HL-60 (cell line): ENCODE results near the gene COL13A1.

Experiments
- DNase-seq, 2 experiments: peaks; one replicate each; pipeline ENCODE4 v3.0.0-alpha.2; 2010 to 2020; ENCODE audit warnings: low read depth in 1 of 2, low spot score in 1 of 2
- H3K27ac ChIP-seq: fragments of 250-450 bp; sonication (Bioruptor Pico); replicated peaks from 2 replicates; pipeline ENCODE4 v1.5.1; 2020; ENCODE audit warnings: mild to moderate bottlenecking, moderate library complexity
- H3K27me3 ChIP-seq: fragments of 250-450 bp; sonication (Bioruptor Pico); 2 replicates; pipeline ENCODE4 v1.5.1; 2021; ENCODE audit warnings: mild to moderate bottlenecking, moderate library complexity; ENCODE audit not compliant: insufficient read depth, poor library complexity, severe bottlenecking
- H3K4me3 ChIP-seq: replicated peaks from 2 replicates; pipeline ENCODE4 v1.5.1; 2011; ENCODE audit warnings: mild to moderate bottlenecking, control low read depth, low read length; ENCODE audit not compliant: insufficient read depth
- CTCF ChIP-seq: IDR thresholded peaks from one replicate; pipeline ENCODE4 v1.5.1; 2011; ENCODE audit warnings: low read length, control low read depth, inconsistent platforms; ENCODE audit not compliant: insufficient read depth
- GABPA ChIP-seq: IDR thresholded peaks from 2 replicates; pipeline ENCODE4 v1.6.1; 2012; ENCODE audit warnings: low read depth
- POLR2AphosphoS5 ChIP-seq: IDR thresholded peaks from 2 replicates; pipeline ENCODE4 v1.6.1; 2012; ENCODE audit warnings: low read depth
- REST ChIP-seq: IDR thresholded peaks from 2 replicates; pipeline ENCODE4 v1.6.1; 2012; ENCODE audit warnings: low read depth; ENCODE audit not compliant: insufficient replicate concordance
- SPI1 ChIP-seq: IDR thresholded peaks from 2 replicates; pipeline ENCODE4 v1.6.1; 2012; ENCODE audit warnings: low read depth, mild to moderate bottlenecking, borderline replicate concordance

Gene COL13A1

DNA sequence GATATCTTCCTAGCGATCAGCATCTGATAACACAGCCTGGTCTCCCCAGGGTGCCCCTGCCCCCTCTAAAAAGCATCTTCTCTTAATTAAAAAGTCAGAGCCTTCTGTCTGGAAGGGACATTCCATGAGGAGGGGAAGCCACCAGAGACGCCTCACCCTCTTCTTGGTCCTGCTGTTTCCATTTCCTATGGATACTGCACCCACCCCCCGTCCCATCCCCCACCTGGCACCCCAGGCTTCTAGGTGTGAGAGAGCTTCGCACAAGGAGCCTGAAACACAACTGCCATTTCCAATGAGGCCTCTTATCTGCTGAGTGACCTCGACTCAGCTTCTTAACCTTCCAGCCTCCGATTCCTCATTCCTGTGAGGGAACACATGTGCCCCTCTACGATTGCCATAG is 51.4 kb downstream of the COL13A1 start:
- no peaks in the 10 kb centered on the region for H3K27me3 ChIP-seq
- H3K4me3 ChIP-seq, result no peak overlapping the region
- no peak overlapping the region for H3K27ac ChIP-seq
- TF ChIP-seq REST, result no peak
- no peak for TF ChIP-seq POLR2AphosphoS5
- no peak for TF ChIP-seq GABPA
- DNase-seq, result no peak

GRCh38 chr10:69854511-69855345 is 53.0 kb downstream of the COL13A1 start:
- Histone ChIP-seq H3K27ac (no peak overlapping the region), H3K4me3 (no peak overlapping the region), H3K27me3 (no peaks in the 10 kb centered on the region)
- TF ChIP-seq CTCF, result no peak
- TF ChIP-seq SPI1, result no peak
- TF ChIP-seq REST, result no peak
- TF ChIP-seq POLR2AphosphoS5, result no peak
- TF ChIP-seq GABPA, result no peak
- DNase-seq, result no peak

DNA sequence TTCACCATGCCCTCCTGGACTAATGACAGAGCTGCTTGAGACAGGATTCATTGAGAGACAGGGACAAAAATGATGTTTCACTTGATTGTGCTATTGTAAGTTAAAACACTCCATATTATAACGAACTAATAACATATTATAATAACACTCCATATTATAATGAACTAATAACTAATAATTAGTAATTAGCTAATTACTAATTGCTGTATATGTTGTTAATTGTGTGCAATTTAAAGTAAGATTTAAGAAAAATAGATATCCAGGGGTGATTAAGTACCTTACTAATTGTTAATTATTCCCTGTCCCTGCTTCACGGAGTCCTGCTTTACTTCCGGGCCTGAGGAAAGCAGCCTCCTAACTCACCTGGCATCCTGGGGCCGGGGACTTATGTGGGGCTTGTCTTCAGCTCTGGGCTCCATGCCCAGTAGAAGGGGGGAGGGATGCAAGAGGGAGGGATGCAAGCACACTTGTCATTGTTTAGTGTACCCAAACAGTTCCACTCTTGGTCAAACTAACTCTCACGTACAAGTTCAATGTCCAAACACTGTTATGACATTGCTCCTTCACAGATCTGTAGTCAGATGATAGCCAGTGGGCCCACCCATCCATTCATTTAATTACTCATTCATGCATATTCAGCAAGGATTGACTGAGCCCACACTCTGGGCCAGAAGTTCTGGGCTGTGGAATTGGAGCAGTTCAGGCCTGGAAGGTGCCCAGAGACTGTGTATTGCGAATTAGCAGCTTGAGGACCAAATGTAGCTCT is 53.8 kb downstream of the COL13A1 start:
- H3K27ac ChIP-seq, result no peak overlapping the region
- no peak overlapping the region for H3K4me3 ChIP-seq
- TF ChIP-seq SPI1, result no peak
- no peak for TF ChIP-seq GABPA
- no peak for TF ChIP-seq CTCF
- no peak for TF ChIP-seq REST
- no peak for TF ChIP-seq POLR2AphosphoS5
- DNase-seq, result no peak
- no peaks in the 10 kb centered on the region for H3K27me3 ChIP-seq
